A549 (cell line): ENCODE results near the gene GBX2. TPM values are rescaled to one million over a fixed set of nuclear protein-coding genes. Genes with fewer than 3 reads are reported as not detected.

ENCODE experiments used
- ATAC-seq, 2 experiments: fragments of 200-7000 bp in 1 of 2; fragments of >200 bp in 1 of 2; cut with Nextera tagmentation in 1 of 2; cut with Tn5 transposase in 1 of 2; 3 replicates each; pipeline versions ENCODE4 v1.8.0 to v1.9.1; 2018 to 2020; ENCODE audit warnings: mild to moderate bottlenecking in 1 of 2, moderate library complexity in 1 of 2
- CTCF ChIA-PET: fragments of 300-600 bp; sonication (Branson Sonifier 250); formaldehyde crosslinking; extraction: SDS; loops from one replicate; lab custom pipeline; 2021; ENCODE audit warnings: antibody characterized with exemption, inconsistent platforms; lab: Yijun Ruan, JAX
- POLR2A ChIA-PET: fragments of 350-600 bp; formaldehyde crosslinking; extraction: SDS; loops from one replicate; lab custom pipeline; 2021; ENCODE audit warnings: antibody characterized with exemption, inconsistent platforms; lab: Yijun Ruan, JAX
- DNase-seq, 2 experiments: peaks; one replicate each; pipeline versions ENCODE4 v3.0.0 to v3.0.0-alpha.2; 2011 to 2016; ENCODE audit warnings: low read depth in 1 of 2, low spot score in 1 of 2
- FAIRE-seq: peaks from 2 replicates; lab custom pipeline; 2011; peaks lifted over from hg19 to GRCh38; lab: Jason Lieb, UNC
- H3K27ac ChIP-seq, 2 experiments: fragments of >200 bp; sonication (Bioruptor Twin); formaldehyde crosslinking; 3 replicates each; pipeline ENCODE4 v1.5.1; 2016 to 2017
- H3K4me1 ChIP-seq: fragments of >200 bp; sonication (Bioruptor Twin); formaldehyde crosslinking; 3 replicates; pipeline ENCODE4 v1.6.1; 2016
- H3K4me2 ChIP-seq: fragments of >200 bp; sonication (Bioruptor Twin); formaldehyde crosslinking; 3 replicates; pipeline ENCODE4 v1.6.1; 2016
- H3K4me3 ChIP-seq: fragments of >200 bp; sonication (Bioruptor Twin); formaldehyde crosslinking; 3 replicates; pipeline ENCODE4 v1.5.1; 2016
- H3K9me3 ChIP-seq: fragments of >200 bp; sonication (Bioruptor Twin); formaldehyde crosslinking; 3 replicates; pipeline ENCODE4 v1.6.1; 2016
- CEBPB ChIP-seq, 2 experiments: fragments of >200 bp in 1 of 2; sonication (Bioruptor Twin) in 1 of 2; formaldehyde crosslinking in 1 of 2; IDR thresholded peaks; 2 replicates each; pipeline ENCODE4 v1.6.1; 2012 to 2016
- EHF ChIP-seq: fragments of 250-450 bp; sonication (Bioruptor Pico); IDR thresholded peaks from 2 replicates; pipeline ENCODE4 v1.5.0; 2020; ENCODE audit warnings: mild to moderate bottlenecking
- FOSL2 ChIP-seq, 2 experiments: fragments of 450-650 bp in 1 of 2; fragments of >200 bp in 1 of 2; sonication (Bioruptor Twin) in 1 of 2; formaldehyde crosslinking; IDR thresholded peaks; 2 replicates each; pipeline versions ENCODE4 v1.5.0 to v1.6.1; 2016 to 2020; ENCODE audit warnings: mild to moderate bottlenecking in 1 of 2, moderate library complexity in 1 of 2
- HDAC2 ChIP-seq: fragments of 200-600 bp; sonication (generic); IDR thresholded peaks from 2 replicates; pipeline ENCODE4 v1.6.1; 2016
- HOXA7 ChIP-seq: fragments of 250-450 bp; sonication (Bioruptor Pico); IDR thresholded peaks from 2 replicates; pipeline ENCODE4 v1.5.0; 2020; ENCODE audit warnings: mild to moderate bottlenecking, moderate library complexity
- HOXB13 ChIP-seq: fragments of 250-450 bp; sonication (Bioruptor Pico); IDR thresholded peaks from 2 replicates; pipeline ENCODE4 v1.5.0; 2020; ENCODE audit warnings: low read depth, mild to moderate bottlenecking, moderate library complexity
- JUN ChIP-seq, 2 experiments: fragments of >200 bp; sonication (Bioruptor Twin); formaldehyde crosslinking; IDR thresholded peaks; 2 replicates in 1 of 2; 3 replicates in 1 of 2; pipeline ENCODE4 v1.6.1; 2016 to 2017
- NFE2L2 ChIP-seq: fragments of 150-350 bp; conservative IDR thresholded peaks from 2 replicates; pipeline ENCODE4 v1.6.1; 2014; ENCODE audit warnings: low read length
- POLR2A ChIP-seq: IDR thresholded peaks from 2 replicates; pipeline ENCODE4 v1.6.1; 2012; ENCODE audit warnings: mild to moderate bottlenecking, low read length
- RAD21 ChIP-seq, 2 experiments: fragments of >200 bp in 1 of 2; sonication (Bioruptor Twin) in 1 of 2; formaldehyde crosslinking in 1 of 2; IDR thresholded peaks in 1 of 2; conservative IDR thresholded peaks in 1 of 2; 2 replicates in 1 of 2; 3 replicates in 1 of 2; pipeline ENCODE4 v1.6.1; 2012 to 2018; ENCODE audit warnings: inconsistent platforms in 1 of 2
- RCOR1 ChIP-seq: fragments of 150-350 bp; IDR thresholded peaks from 2 replicates; pipeline ENCODE4 v1.6.1; 2014; ENCODE audit warnings: antibody characterized with exemption, low read length, low read depth
- RNF2 ChIP-seq: fragments of 200-600 bp; sonication (generic); IDR thresholded peaks from 2 replicates; pipeline ENCODE4 v1.6.1; 2016; ENCODE audit warnings: low read depth, mild to moderate bottlenecking, antibody characterized with exemption, moderate library complexity, borderline replicate concordance
- SMC3 ChIP-seq: fragments of >200 bp; sonication (Bioruptor Twin); formaldehyde crosslinking; IDR thresholded peaks from 3 replicates; pipeline ENCODE4 v1.6.1; 2018; ENCODE audit warnings: inconsistent platforms
- ZFP36 ChIP-seq: fragments of 450-650 bp; IDR thresholded peaks from 2 replicates; pipeline ENCODE4 v1.6.1; 2014; ENCODE audit warnings: borderline replicate concordance; ENCODE audit not compliant: partially characterized antibody
- WGBS: methylation state at CpG from one replicate; pipeline ENCODE4 v1.1.6; 2017; ENCODE audit errors: missing lambda C conversion rate; 5-methylcytosine and 5-hydroxymethylcytosine counted together
- polyA plus RNA-seq, 4 experiments: library from polyadenylated mRNA; depleted of rRNA in 3 of 4; stranded (reverse); fragments of >200 nt; fragmentation: RNase III in 1 of 4; extraction: RNeasy Plus Mini Kit Qiagen cat#74134 plus additional on column Dnase treatment in 1 of 4; gene quantifications; 2 replicates in 3 of 4; 3 replicates in 1 of 4; pipeline ENCODE4 v1.2.3, GENCODE V29; 2011 to 2017
- TF ChIP-seq, protein P1 (sequence below): fragments of >200 bp; sonication (Bioruptor Twin); formaldehyde crosslinking; IDR thresholded peaks from 3 replicates; pipeline ENCODE4 v1.5.1; 2016
- TF ChIP-seq, protein P2 (sequence below): IDR thresholded peaks from 2 replicates; pipeline ENCODE4 v1.6.1; 2012
- TF ChIP-seq, protein P3 (sequence below): IDR thresholded peaks from 2 replicates; pipeline ENCODE4 v1.6.1; 2012
- TF ChIP-seq, protein P4 (sequence below): IDR thresholded peaks from 2 replicates; pipeline ENCODE4 v1.6.1; 2012; ENCODE audit warnings: low read depth, borderline replicate concordance
- TF ChIP-seq, protein P5 (sequence below): fragments of 250-450 bp; sonication (Bioruptor Pico); IDR thresholded peaks from 2 replicates; pipeline ENCODE4 v1.5.0; 2021; ENCODE audit warnings: mild to moderate bottlenecking, moderate library complexity, borderline replicate concordance
- TF ChIP-seq, protein P6 (sequence below): fragments of 150-350 bp; IDR thresholded peaks from 2 replicates; pipeline ENCODE4 v1.6.1; 2014; ENCODE audit warnings: low read depth, mild to moderate bottlenecking, low read length
- TF ChIP-seq, protein P7 (sequence below): fragments of >200 bp; sonication (Bioruptor Twin); formaldehyde crosslinking; IDR thresholded peaks from 2 replicates; pipeline ENCODE4 v1.6.1; 2016

The GBX2 gene
- polyA plus RNA-seq, 2 of the 4 experiments (the other 2 are of a cell fraction) = 1.2 to 1.9 TPM

DNA sequence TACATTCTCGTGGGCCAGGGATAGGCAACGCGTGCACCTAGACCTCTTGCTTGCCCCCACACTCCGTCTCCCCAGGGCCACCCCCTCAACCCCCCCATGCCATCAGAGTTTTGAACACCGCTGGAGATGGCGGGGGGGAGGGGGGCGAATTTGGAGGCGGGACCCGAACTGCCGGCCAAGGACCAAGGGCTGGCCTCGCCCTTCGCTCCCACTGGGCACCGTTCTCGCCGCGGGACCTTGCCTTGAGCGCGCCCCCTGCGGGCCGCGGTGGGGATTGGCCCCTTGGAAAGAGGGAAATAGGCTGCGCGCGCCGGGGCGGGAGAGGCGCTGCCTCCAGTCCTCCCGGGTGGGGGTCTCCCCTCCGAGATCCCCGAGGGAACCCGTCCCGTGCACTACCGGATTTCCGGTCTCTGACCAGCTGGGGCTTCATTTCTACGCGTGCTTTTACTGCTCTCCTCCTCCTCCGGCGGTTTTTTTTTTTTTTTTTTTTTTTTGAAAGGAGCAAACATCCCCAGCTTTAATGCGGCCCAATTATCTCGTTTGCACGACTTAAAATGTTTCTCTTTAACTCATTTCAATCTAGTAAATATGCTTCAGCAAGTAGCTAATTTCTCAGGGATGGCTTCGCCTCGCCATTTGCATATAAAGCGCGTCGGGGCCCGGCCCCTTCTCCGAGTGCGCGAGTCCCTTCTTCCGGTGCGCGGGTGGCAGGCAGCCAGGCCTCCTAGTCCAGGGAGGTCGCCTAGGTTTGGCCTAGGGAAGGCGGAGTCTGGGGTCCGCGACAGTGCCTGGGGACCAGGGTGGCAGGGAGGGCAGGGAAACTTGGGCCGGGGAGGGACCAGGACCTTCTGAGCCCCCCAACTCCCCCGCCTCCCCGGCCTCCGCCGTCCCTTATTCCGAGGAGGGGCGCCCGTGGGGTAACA lies 10.0 kb upstream of the GBX2 start:
- FAIRE-seq = no peak
- DNase-seq = peak; percentile 85 to 87
- H3K4me2 ChIP-seq = peak overlapping the region; percentile 90
- TF ChIP-seq RCOR1 = no peak
- peak; percentile 90 for TF ChIP-seq ZFP36
- TF ChIP-seq HOXB13 = no peak
- TF ChIP-seq SMC3 = peak; percentile 69
- no peak for TF ChIP-seq HOXA7 (CRISPR knock-in tag)
- peak in 1 of 2 experiments; percentile 41; a peak in 2 of 5 replicates for TF ChIP-seq JUN (IDR thresholded peaks at IDR 0.05)
- peak; percentile 46 to 50; a peak in 4 of 5 replicates for TF ChIP-seq RAD21 (conservative IDR thresholded peaks at IDR 0.05 in 1 of 2, IDR thresholded peaks at IDR 0.05 in 1 of 2)
- TF ChIP-seq, protein P1, sequence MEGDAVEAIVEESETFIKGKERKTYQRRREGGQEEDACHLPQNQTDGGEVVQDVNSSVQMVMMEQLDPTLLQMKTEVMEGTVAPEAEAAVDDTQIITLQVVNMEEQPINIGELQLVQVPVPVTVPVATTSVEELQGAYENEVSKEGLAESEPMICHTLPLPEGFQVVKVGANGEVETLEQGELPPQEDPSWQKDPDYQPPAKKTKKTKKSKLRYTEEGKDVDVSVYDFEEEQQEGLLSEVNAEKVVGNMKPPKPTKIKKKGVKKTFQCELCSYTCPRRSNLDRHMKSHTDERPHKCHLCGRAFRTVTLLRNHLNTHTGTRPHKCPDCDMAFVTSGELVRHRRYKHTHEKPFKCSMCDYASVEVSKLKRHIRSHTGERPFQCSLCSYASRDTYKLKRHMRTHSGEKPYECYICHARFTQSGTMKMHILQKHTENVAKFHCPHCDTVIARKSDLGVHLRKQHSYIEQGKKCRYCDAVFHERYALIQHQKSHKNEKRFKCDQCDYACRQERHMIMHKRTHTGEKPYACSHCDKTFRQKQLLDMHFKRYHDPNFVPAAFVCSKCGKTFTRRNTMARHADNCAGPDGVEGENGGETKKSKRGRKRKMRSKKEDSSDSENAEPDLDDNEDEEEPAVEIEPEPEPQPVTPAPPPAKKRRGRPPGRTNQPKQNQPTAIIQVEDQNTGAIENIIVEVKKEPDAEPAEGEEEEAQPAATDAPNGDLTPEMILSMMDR = peak; percentile 68
- TF ChIP-seq, protein P2, sequence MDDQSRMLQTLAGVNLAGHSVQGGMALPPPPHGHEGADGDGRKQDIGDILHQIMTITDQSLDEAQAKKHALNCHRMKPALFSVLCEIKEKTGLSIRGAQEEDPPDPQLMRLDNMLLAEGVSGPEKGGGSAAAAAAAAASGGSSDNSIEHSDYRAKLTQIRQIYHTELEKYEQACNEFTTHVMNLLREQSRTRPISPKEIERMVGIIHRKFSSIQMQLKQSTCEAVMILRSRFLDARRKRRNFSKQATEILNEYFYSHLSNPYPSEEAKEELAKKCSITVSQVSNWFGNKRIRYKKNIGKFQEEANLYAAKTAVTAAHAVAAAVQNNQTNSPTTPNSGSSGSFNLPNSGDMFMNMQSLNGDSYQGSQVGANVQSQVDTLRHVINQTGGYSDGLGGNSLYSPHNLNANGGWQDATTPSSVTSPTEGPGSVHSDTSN = 0 out of 2 replicates have a peak, but pooled peaks have one; percentile 45
- TF ChIP-seq, protein P3, sequence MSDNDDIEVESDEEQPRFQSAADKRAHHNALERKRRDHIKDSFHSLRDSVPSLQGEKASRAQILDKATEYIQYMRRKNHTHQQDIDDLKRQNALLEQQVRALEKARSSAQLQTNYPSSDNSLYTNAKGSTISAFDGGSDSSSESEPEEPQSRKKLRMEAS = peak; percentile 72; the same call in 1 of the 2 replicates
- TF ChIP-seq HDAC2 = no peak
- TF ChIP-seq, protein P4, sequence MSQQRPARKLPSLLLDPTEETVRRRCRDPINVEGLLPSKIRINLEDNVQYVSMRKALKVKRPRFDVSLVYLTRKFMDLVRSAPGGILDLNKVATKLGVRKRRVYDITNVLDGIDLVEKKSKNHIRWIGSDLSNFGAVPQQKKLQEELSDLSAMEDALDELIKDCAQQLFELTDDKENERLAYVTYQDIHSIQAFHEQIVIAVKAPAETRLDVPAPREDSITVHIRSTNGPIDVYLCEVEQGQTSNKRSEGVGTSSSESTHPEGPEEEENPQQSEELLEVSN = peak; percentile 66
- peak; percentile 23; the same call in 1 of the 2 replicates for TF ChIP-seq POLR2A
- ChIA-PET CTCF (interaction anchor here (0.7 to 11.9 kb wide), 45 partner anchors 10 to 908 kb away, joined by 3 to 222 read pairs (median 4); partner anchors contain the start of genes COPS8 and GBX2), POLR2A (interaction anchor here (0.6 to 1.9 kb wide), 9 partner anchors 10 to 412 kb away, joined by 3 to 10 read pairs (median 3); partner anchors contain the start of gene GBX2)
- H3K4me3 ChIP-seq = peak overlapping the region; percentile 70
- peak; percentile 80 to 89 for ATAC-seq
- no peaks in the 10 kb centered on the region for H3K9me3 ChIP-seq
- H3K27ac ChIP-seq = peak overlapping the region; percentile 82 to 86
- 1% methylated on average over 50 of the region's 65 CpGs for WGBS
- H3K4me1 ChIP-seq = peaks cover 7% of the 10 kb centered on the region; the same call in 1 of the 3 replicates

DNA sequence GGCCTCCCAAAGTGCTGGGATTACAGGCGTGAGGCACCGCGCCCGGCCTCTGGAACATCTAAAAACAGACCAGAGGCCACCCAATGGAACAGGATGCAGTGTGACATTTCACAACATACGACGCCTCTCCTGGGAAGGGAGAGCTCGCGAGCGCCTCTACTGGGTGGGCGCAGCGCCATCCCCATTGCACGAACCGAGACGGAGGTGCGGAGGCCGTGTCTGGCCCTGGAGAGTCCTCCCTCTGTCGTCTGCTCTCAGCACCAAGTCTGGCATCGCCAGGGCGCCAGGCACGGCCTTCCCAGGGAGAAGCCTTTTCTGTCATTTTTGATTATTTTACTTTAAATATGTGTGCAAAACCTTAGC lies 9.4 kb upstream of the GBX2 start:
- Histone ChIP-seq H3K9me3 (no peaks in the 10 kb centered on the region), H3K4me2 (peak overlapping the region; percentile 90), H3K27ac (peak overlapping the region; percentile 82 to 86), H3K4me1 (peaks cover 7% of the 10 kb centered on the region; the same call in 1 of the 3 replicates), H3K4me3 (peak overlapping the region; percentile 70)
- CTCF ChIA-PET = interaction anchor here (0.7 to 11.9 kb wide), 41 partner anchors 10 to 908 kb away, joined by 3 to 222 read pairs (median 4); partner anchors contain the start of genes COPS8 and GBX2
- FAIRE-seq (no peak), ATAC-seq (peak; percentile 72 to 81), DNase-seq (peak; percentile 89)
- POLR2A ChIA-PET = interaction anchor here (0.6 to 1.9 kb wide), 6 partner anchors 9 to 411 kb away, joined by 3 to 10 read pairs (median 3); partner anchors contain the start of gene GBX2
- TF ChIP-seq NFE2L2 (no peak), EHF (CRISPR knock-in tag) (no peak), RNF2 (no peak), FOSL2 (IDR thresholded peaks at IDR 0.05) (no peak), FOSL2 (CRISPR knock-in tag; IDR thresholded peaks at IDR 0.05) (no peak; the same call in 1 of the 2 replicates), RAD21 (conservative IDR thresholded peaks at IDR 0.05 in 1 of 2, IDR thresholded peaks at IDR 0.05 in 1 of 2) (0 out of 5 replicates have a peak, but pooled peaks of 1 of the 2 experiments have one; percentile 21), CEBPB (IDR thresholded peaks at IDR 0.05) (peak in 1 of 2 experiments; percentile 70; a peak in 1 of 4 replicates)
- TF ChIP-seq, protein P3 = peak; percentile 50
- TF ChIP-seq, protein P5, sequence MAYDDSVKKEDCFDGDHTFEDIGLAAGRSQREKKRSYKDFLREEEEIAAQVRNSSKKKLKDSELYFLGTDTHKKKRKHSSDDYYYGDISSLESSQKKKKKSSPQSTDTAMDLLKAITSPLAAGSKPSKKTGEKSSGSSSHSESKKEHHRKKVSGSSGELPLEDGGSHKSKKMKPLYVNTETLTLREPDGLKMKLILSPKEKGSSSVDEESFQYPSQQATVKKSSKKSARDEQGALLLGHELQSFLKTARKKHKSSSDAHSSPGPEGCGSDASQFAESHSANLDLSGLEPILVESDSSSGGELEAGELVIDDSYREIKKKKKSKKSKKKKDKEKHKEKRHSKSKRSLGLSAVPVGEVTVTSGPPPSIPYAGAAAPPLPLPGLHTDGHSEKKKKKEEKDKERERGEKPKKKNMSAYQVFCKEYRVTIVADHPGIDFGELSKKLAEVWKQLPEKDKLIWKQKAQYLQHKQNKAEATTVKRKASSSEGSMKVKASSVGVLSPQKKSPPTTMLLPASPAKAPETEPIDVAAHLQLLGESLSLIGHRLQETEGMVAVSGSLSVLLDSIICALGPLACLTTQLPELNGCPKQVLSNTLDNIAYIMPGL = peak; percentile 50; the same call in 1 of the 2 replicates
- TF ChIP-seq, protein P6, sequence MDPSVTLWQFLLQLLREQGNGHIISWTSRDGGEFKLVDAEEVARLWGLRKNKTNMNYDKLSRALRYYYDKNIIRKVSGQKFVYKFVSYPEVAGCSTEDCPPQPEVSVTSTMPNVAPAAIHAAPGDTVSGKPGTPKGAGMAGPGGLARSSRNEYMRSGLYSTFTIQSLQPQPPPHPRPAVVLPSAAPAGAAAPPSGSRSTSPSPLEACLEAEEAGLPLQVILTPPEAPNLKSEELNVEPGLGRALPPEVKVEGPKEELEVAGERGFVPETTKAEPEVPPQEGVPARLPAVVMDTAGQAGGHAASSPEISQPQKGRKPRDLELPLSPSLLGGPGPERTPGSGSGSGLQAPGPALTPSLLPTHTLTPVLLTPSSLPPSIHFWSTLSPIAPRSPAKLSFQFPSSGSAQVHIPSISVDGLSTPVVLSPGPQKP = no peak
- TF ChIP-seq, protein P7, sequence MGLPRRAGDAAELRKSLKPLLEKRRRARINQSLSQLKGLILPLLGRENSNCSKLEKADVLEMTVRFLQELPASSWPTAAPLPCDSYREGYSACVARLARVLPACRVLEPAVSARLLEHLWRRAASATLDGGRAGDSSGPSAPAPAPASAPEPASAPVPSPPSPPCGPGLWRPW = no peak
- WGBS = 10% methylated on average over 14 of the region's 20 CpGs
